ENCODE results near the gene JUP.

JUP gene

GRCh38 chr17:41806685-41807445, 20.4 kb upstream of the JUP start:
- Histone ChIP-seq H3K9me3 (ENCODE audit: control insufficient read depth in 2 of 2, low read length in 2 of 2) (no peaks in the 10 kb centered on the region), H3K9ac (ENCODE audit: low read depth in 1 of 2, low read length in 2 of 2) (peak overlapping the region in 1 of 2 donors; percentile 17), H3K4me3 (ENCODE audit: low read length in 2 of 2) (no peak overlapping the region), H3K27me3 (ENCODE audit: control insufficient read depth in 2 of 2, insufficient read depth in 2 of 2, low read length in 2 of 2) (no peaks in the 10 kb centered on the region), H3K36me3 (ENCODE audit: control insufficient read depth in 2 of 2, insufficient read depth in 2 of 2, low read length in 2 of 2) (no peaks in the 10 kb centered on the region), H3K4me1 (ENCODE audit: control insufficient read depth in 2 of 2, insufficient read depth in 2 of 2, low read length in 2 of 2) (peaks cover 20 to 37% of the 10 kb centered on the region in 2 donors), H3K27ac (ENCODE audit: low read depth in 2 of 2, low read length in 2 of 2) (peak overlapping the region; percentile 65 to 70)

DNA sequence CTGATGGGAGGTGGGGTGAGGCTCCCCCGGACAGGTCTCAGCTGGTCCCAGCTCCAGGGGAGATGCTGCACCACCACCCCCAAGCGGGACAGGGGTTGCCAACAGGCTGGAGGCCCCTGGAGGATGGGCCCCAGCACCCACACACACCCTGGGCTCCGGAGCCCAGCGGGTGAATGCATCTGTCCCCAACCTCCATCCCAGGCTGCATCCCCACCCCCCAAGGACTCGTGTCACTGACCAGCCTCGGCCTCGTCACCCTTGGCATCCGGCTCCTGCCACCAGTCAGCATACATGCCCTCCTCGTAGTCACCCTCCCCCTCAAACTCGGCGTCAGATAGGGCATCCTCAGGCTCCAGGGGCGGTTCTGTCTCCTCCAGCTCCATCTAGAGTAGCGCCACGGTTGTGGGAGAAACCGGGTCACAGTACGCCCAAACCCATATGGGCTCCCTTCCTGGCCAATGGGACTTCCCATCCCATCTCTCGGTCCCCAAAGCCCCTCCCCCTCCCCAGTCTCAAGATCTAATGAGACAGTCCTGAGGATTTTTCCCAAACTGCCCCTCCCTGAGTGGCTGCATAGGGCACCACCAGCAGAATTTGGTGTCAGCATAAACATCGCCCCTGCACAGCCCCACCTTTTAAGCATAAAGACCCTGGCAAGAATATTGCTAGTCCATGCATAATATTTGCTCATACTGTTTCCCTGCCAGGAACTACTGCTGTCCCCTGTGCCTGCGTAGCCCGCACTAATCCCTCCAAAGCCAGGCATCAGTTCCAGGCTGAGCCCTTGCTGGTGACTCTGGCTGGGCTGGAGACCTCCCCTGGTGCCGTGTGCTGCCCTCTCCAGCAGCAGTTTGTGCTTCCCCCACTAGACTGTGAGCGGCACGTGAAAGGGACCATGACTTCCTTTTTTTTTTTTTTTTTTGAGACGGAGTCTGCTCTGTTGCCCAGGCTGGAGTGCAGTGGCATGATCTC, 16.8 kb upstream of the JUP start:
- peaks cover 19 to 38% of the 10 kb centered on the region in 2 donors for H3K4me1 ChIP-seq (ENCODE audit: control insufficient read depth in 2 of 2, insufficient read depth in 2 of 2, low read length in 2 of 2)
- H3K27ac ChIP-seq (ENCODE audit: low read depth in 2 of 2, low read length in 2 of 2), result no peak overlapping the region
- no peaks in the 10 kb centered on the region for H3K27me3 ChIP-seq (ENCODE audit: control insufficient read depth in 2 of 2, insufficient read depth in 2 of 2, low read length in 2 of 2)
- no peaks in the 10 kb centered on the region for H3K9me3 ChIP-seq (ENCODE audit: control insufficient read depth in 2 of 2, low read length in 2 of 2)
- no peak overlapping the region for H3K4me3 ChIP-seq (ENCODE audit: low read length in 2 of 2)
- H3K36me3 ChIP-seq (ENCODE audit: control insufficient read depth in 2 of 2, insufficient read depth in 2 of 2, low read length in 2 of 2), result no peaks in the 10 kb centered on the region
- no peak overlapping the region for H3K9ac ChIP-seq (ENCODE audit: low read depth in 1 of 2, low read length in 2 of 2)

- Histone ChIP-seq H3K27ac (ENCODE audit: low read depth in 2 of 2, low read length in 2 of 2) (peak overlapping the region; percentile 91 to 92), H3K36me3 (ENCODE audit: control insufficient read depth in 2 of 2, insufficient read depth in 2 of 2, low read length in 2 of 2) (no peaks in the 10 kb centered on the region), H3K9me3 (ENCODE audit: control insufficient read depth in 2 of 2, low read length in 2 of 2) (no peaks in the 10 kb centered on the region), H3K4me3 (ENCODE audit: low read length in 2 of 2) (peak overlapping the region; percentile 30 to 52), H3K4me1 (ENCODE audit: control insufficient read depth in 2 of 2, insufficient read depth in 2 of 2, low read length in 2 of 2) (peaks cover 12 to 26% of the 10 kb centered on the region in 2 donors), H3K27me3 (ENCODE audit: control insufficient read depth in 2 of 2, insufficient read depth in 2 of 2, low read length in 2 of 2) (no peaks in the 10 kb centered on the region), H3K9ac (ENCODE audit: low read depth in 1 of 2, low read length in 2 of 2) (peak overlapping the region; percentile 41 to 68)
These were observed 15.1 kb upstream of the JUP start for GRCh38 chr17:41801374-41802271.

DNA sequence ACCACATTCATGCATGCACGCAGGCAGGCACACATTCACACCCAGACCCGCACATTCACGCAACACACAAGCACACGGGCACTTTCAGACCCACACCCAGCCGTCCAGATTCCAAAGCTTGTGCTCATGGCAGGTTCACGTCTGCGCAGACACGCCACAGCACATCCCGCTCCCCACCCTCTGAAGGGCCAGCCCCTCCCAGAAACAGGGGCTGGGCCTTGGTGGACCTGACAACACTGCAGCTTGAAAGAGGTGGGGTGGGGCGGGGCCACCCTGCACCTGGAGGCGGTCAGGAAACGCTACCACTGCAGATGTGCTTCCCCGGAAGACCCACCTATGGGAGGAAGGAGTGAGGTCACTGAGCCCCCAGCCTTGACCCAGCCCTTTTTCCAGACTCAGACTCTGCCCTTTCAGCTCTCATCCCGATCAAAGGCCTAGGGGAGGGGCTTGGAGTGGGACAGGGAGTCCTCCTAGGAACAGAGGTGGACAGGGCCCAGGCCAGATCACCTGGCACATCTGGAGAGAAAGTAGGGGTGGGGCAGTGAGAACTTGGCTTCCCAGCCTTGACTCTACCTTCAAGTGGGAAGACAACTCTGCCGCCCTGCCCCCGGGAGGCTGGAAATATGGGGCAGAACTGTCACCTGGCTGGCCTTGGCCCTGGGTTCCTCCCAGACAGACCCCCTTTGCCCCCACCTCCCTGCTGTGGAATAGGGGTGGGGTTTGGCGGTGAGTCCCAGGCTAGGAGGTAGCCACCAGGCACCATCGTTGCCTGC, 14.3 kb upstream of the JUP start:
- H3K4me3 ChIP-seq (ENCODE audit: low read length in 2 of 2), result peak overlapping the region; percentile 30 to 52
- no peaks in the 10 kb centered on the region for H3K36me3 ChIP-seq (ENCODE audit: control insufficient read depth in 2 of 2, insufficient read depth in 2 of 2, low read length in 2 of 2)
- peak overlapping the region; percentile 91 to 92 for H3K27ac ChIP-seq (ENCODE audit: low read depth in 2 of 2, low read length in 2 of 2)
- H3K27me3 ChIP-seq (ENCODE audit: control insufficient read depth in 2 of 2, insufficient read depth in 2 of 2, low read length in 2 of 2), result no peaks in the 10 kb centered on the region
- H3K9ac ChIP-seq (ENCODE audit: low read depth in 1 of 2, low read length in 2 of 2), result peak overlapping the region; percentile 41 to 68
- H3K9me3 ChIP-seq (ENCODE audit: control insufficient read depth in 2 of 2, low read length in 2 of 2), result no peaks in the 10 kb centered on the region
- peaks cover 8 to 21% of the 10 kb centered on the region in 2 donors for H3K4me1 ChIP-seq (ENCODE audit: control insufficient read depth in 2 of 2, insufficient read depth in 2 of 2, low read length in 2 of 2)

DNA sequence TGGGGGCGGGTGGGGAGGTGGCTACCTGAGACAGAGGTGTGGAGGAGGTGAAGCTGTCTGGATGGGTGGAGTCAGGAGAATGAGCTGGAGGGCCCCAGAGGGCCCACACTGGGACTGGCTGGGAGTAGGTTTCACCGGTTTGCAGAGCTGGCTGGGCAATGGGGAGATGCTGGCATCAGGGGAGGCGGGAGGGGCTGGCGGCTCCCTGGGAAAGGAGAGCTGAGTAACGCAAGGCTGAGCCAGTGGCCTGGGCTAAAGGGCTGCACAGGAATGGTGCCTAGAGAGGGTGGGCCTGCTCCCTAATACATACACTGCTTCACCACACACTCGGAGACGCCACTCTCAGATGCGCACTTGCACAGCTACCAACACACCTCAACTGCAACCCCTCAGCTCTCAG, 12.9 kb upstream of the JUP start:
- no peaks in the 10 kb centered on the region for H3K36me3 ChIP-seq (ENCODE audit: control insufficient read depth in 2 of 2, insufficient read depth in 2 of 2, low read length in 2 of 2)

DNA sequence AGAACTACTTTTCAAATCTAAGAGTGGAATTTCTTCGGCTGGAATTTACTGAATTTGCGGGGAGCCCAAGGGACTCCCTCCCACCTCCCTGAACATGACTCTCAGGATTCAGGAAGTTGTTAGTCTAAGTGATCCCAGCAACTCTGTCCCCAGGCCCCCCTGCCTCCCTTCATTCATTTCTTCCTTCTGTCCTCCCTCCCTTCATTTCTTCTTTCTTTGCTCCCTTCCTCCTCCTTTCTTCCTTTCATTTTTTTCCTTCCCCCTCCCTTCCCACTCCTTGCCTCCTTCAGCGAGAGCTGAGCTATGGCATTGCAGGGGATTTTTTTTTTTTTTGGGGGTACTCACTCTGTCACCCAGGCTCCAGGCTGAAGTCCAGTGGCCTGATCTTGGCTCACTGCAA, 10.9 kb upstream of the JUP start:
- Histone ChIP-seq H3K27ac (ENCODE audit: low read depth in 2 of 2, low read length in 2 of 2) (peak overlapping the region; percentile 38 to 54), H3K4me1 (ENCODE audit: control insufficient read depth in 2 of 2, insufficient read depth in 2 of 2, low read length in 2 of 2) (peaks cover 23 to 45% of the 10 kb centered on the region in 2 donors), H3K9ac (ENCODE audit: low read depth in 1 of 2, low read length in 2 of 2) (no peak overlapping the region), H3K9me3 (ENCODE audit: control insufficient read depth in 2 of 2, low read length in 2 of 2) (no peaks in the 10 kb centered on the region), H3K36me3 (ENCODE audit: control insufficient read depth in 2 of 2, insufficient read depth in 2 of 2, low read length in 2 of 2) (no peaks in the 10 kb centered on the region), H3K4me3 (ENCODE audit: low read length in 2 of 2) (no peak overlapping the region), H3K27me3 (ENCODE audit: control insufficient read depth in 2 of 2, insufficient read depth in 2 of 2, low read length in 2 of 2) (no peaks in the 10 kb centered on the region)

More for the DNA sequence above, 12.9 kb upstream of the JUP start:
- H3K9me3 ChIP-seq (ENCODE audit: control insufficient read depth in 2 of 2, low read length in 2 of 2), result no peaks in the 10 kb centered on the region
- no peak overlapping the region for H3K9ac ChIP-seq (ENCODE audit: low read depth in 1 of 2, low read length in 2 of 2)
- H3K27ac ChIP-seq (ENCODE audit: low read depth in 2 of 2, low read length in 2 of 2), result no peak overlapping the region
- peaks cover 8 to 25% of the 10 kb centered on the region in 2 donors for H3K4me1 ChIP-seq (ENCODE audit: control insufficient read depth in 2 of 2, insufficient read depth in 2 of 2, low read length in 2 of 2)
- H3K4me3 ChIP-seq (ENCODE audit: low read length in 2 of 2), result no peak overlapping the region
- H3K27me3 ChIP-seq (ENCODE audit: control insufficient read depth in 2 of 2, insufficient read depth in 2 of 2, low read length in 2 of 2), result no peaks in the 10 kb centered on the region

DNA sequence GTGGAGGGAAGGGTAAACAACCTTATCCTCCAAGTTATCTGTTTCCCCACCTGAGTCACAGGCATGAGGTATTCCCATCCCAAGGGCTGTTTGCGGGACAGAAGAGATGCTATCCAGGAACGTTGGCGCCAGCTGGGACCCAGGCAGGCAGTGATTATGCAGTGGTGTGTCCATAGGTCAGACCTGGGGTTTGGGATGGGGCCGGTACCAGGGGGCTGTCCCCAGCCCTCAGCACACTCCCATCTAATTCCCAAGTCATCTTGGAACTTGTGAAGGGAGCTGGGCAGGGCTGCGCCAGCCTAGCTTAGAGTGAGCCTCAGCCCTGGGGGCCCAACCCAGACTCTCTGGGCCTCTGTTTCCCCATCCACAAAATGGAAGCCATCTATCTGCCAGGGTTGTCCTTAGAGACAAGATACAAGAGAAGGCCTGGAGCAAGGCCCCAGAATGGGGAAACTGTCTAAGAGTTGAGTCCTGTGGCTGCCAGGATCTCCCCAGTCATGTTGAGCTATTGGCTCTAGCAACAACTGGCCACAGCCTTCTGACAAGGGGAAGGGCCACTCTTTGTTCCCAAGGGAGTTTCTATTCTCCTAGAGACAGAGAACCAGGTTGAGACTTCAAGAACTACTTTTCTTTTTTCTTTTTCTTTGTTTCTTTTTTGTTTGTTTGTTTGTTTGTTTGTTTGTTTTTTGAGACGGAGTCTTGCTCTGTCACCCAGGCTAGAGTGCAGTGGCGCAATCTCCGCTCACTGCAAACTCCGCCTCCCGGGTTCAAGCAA, 9.8 kb upstream of the JUP start:
- H3K27ac ChIP-seq (ENCODE audit: low read depth in 2 of 2, low read length in 2 of 2), result no peak overlapping the region
- H3K27me3 ChIP-seq (ENCODE audit: control insufficient read depth in 2 of 2, insufficient read depth in 2 of 2, low read length in 2 of 2), result no peaks in the 10 kb centered on the region
- peaks cover 28 to 47% of the 10 kb centered on the region in 2 donors for H3K4me1 ChIP-seq (ENCODE audit: control insufficient read depth in 2 of 2, insufficient read depth in 2 of 2, low read length in 2 of 2)
- no peaks in the 10 kb centered on the region for H3K9me3 ChIP-seq (ENCODE audit: control insufficient read depth in 2 of 2, low read length in 2 of 2)
- H3K36me3 ChIP-seq (ENCODE audit: control insufficient read depth in 2 of 2, insufficient read depth in 2 of 2, low read length in 2 of 2), result no peaks in the 10 kb centered on the region
- H3K9ac ChIP-seq (ENCODE audit: low read depth in 1 of 2, low read length in 2 of 2), result no peak overlapping the region
- H3K4me3 ChIP-seq (ENCODE audit: low read length in 2 of 2), result no peak overlapping the region

DNA sequence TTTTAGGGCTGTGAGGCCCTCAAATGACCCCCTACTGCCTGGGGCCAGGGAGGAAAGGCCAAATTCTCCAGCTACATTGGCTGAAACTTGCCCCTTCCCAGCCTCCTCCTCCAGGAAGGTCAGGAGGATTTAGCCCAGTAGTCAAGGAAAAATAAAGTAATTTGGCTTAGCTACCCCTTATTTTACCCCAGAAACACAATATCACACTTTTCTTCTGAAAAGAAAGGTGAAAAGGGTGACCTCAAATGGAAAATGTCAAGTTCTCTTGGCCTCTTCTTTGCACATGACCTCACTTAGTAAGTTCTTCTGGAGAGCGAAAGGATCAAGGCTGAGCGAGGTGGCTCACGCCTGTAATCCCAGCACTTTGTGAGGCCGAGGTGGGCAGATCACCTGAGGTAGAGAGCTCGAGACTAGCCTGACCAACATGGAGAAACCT, 8.0 kb upstream of the JUP start:
- H3K27me3 ChIP-seq (ENCODE audit: control insufficient read depth in 2 of 2, insufficient read depth in 2 of 2, low read length in 2 of 2), result no peaks in the 10 kb centered on the region
- H3K4me3 ChIP-seq (ENCODE audit: low read length in 2 of 2), result peak overlapping the region in 1 of 2 donors; percentile 3
- H3K27ac ChIP-seq (ENCODE audit: low read depth in 2 of 2, low read length in 2 of 2), result peak overlapping the region; percentile 89 to 97
- no peaks in the 10 kb centered on the region for H3K36me3 ChIP-seq (ENCODE audit: control insufficient read depth in 2 of 2, insufficient read depth in 2 of 2, low read length in 2 of 2)
- peak overlapping the region in 1 of 2 donors; percentile 43 for H3K9ac ChIP-seq (ENCODE audit: low read depth in 1 of 2, low read length in 2 of 2)
- no peaks in the 10 kb centered on the region for H3K9me3 ChIP-seq (ENCODE audit: control insufficient read depth in 2 of 2, low read length in 2 of 2)
- peaks cover 22 to 34% of the 10 kb centered on the region in 2 donors for H3K4me1 ChIP-seq (ENCODE audit: control insufficient read depth in 2 of 2, insufficient read depth in 2 of 2, low read length in 2 of 2)
